ENCODE results near the gene MAPK11.

- TF ChIP-seq CTCF (IDR thresholded peaks at IDR 0.05) (peak in 1 of 4 experiments; percentile 58), EP300 (IDR thresholded peaks at IDR 0.05) (no peak), POLR2AphosphoS5 (IDR thresholded peaks at IDR 0.05) (no peak)
Measured at GRCh38 chr22:50276143-50276542, 6.0 kb upstream of the MAPK11 start.

All from sigmoid colon (tissue), 4 donors.